ENCODE results near the gene SPACA1.
"Not testable (repeated sequence)": the region's sequence is repeated elsewhere in the genome, so short reads cannot be mapped to it uniquely, and the experiment has no call there.

SPACA1 gene, protein sequence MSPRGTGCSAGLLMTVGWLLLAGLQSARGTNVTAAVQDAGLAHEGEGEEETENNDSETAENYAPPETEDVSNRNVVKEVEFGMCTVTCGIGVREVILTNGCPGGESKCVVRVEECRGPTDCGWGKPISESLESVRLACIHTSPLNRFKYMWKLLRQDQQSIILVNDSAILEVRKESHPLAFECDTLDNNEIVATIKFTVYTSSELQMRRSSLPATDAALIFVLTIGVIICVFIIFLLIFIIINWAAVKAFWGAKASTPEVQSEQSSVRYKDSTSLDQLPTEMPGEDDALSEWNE

DNA sequence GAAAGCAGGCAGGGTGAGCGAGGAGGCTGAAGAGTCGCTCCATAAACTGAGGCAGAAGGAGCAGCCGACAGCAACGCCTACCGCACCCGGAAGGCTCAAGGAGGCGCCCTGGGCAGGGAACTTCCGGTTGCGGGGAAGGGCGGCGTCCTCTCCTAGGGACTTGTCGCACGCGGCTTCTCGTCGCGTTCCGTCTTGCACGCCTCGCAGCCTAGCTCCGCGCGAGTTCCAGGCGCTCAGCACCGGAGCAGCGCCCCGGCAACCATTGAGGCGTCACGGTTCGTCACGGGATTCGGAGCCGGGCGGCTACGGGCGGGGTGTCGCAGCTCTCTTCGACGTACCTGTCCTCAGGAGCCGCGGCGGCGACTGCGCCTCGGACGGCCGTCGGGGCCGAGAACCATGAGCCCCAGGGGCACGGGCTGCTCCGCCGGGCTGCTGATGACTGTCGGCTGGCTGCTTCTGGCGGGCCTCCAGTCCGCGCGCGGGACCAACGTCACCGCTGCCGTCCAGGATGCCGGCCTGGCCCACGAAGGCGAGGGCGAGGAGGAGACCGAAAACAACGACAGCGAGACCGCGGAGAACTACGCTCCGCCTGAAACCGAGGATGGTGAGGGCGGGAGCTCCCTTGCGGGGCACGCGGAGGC lies at the start of gene SPACA1:
Gene SPACA1, plus strand, starts transcription at position 332 of the 641 bp plus-strand sequence. Its CDS starts 65 bp downstream, at position 397.
- no peak for DNase-seq

DNA sequence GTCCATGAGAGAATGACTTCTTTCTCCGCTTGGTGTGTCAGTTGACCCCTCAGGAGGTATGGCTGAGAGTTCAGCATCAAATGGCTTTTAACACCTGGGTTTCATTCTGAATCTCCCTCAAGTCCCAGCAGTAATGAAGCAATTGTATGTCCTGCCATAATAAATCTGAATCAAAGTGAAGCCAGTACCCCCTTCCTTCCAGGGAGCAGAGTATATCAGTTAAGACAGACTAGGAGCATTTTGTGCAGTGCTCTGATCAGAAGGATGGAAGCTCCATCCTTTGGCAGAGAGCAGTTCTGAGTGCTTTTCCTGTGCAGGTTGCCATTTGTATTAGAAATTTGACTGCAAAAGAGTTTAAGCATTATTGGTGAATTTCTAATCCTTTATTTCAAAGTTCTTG lies 46.9 kb upstream of the SPACA1 start:
- DNase-seq = no peak

DNA sequence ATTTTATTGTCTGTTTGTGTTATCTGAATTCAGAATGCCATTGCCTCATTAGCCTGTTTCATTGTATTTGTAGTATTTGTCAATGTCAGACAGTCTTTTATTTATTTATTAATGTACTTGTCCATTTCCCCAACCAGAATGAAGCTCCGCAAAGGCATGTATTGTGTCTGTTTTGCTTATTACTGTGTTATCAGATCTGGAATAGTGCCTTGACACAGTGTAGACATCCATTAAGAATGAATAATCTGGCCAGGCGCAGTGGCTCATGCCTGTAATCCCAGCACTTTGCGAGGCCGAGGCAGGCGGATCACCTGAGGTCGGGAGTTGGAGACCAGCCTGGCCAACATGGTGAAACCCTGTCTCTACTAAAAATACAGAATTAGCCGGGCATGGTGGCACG lies 46.4 kb upstream of the SPACA1 start:
- DNase-seq = not testable (repeated sequence)

DNA sequence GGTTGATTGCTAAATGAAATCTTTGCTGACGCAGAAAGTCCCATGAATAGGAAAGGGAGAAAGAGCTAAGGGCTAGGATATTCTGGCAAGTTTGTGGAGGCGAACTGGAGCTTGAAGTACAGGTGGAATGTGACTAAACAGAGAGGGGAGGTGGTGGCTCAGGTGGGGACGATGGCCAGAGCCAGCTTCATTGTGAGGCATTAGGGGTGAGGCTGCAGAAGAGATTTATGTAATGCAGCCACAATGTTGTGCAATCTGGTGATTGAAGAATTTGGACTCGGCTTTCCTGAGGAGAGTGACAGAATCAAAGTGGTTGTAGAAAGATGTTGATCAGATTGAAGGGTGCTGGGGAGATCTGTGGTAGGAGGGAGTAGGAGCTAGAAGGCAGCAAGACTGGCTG lies 42.9 kb upstream of the SPACA1 start:
- DNase-seq = no peak

DNA sequence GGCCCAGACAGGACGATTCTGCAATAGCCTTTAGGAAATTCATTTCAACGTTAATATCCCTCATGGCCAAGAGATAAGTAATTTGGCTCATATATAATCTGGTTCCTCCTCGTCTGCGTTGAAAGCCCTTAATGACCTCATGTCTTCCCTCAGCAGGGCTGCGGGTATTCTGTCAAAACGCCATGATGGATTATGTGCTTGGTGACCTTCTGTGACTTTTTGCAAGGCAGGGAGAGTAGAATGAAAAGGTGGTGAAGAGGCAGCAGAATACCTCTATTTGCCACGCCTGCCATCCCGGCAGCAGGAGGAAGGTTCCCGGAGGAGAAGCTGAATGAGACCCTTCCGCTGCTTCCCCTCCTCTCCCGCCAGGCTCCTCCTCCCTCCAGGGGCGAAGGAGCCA lies 41.1 kb upstream of the SPACA1 start:
- DNase-seq = no peak

DNA sequence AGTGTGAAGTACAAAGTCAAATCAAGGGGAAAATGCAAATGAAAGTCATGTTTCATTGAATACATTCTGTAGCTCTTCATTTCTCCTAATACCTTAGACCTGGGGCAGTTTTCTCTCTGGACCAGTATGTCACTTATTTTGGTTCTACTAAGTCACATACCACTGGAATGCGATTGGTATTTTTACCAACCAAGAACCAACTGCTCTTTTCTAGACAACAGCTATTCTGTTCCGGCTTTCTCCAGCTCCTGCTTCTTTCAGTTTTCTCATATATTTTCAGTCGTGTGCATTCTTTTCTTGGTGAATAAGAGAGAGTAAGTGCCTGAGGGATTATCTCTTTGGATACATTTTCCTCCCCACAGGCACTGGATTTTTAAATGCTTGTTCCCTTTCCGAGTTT lies 39.2 kb upstream of the SPACA1 start:
- no peak for DNase-seq

DNA sequence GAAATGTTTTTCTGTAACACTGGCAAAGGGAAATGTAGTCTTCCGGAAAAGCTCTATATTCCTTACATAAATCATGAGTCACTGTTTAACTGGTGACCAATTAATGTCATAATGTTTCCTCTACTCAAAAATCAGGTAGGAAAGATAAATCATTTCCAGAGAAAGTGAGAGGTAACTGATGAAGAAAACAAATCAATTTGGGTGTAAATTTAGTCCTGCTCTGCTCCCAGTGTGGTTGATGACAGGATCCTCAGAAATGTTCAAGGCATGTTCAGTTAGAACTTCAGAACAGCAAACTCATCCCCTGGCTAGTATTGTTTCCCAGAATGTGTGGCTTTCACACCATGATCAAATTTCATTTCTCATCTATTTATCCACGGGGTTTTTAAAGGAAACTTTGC lies 38.8 kb upstream of the SPACA1 start:
- no peak for DNase-seq

DNA sequence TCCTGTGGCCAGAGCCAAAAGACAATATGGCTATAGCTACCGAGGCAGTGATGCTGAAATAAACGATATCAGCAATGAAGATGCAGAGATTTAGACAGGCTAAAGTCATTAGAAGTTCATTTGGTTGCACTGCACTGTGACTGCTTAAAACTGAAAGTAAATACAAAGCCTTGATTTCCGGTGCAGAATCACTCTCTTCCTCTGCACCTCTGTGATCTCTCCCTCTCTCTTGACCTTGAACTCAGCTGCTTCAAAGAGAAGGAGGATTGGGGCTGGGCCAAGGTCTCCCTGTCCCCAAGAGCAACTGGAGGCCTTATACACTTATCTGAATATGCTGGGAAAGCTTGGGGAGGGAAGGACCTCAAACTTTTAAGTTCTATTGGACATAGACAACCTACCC lies 34.6 kb upstream of the SPACA1 start:
- DNase-seq = peak; percentile 22

DNA sequence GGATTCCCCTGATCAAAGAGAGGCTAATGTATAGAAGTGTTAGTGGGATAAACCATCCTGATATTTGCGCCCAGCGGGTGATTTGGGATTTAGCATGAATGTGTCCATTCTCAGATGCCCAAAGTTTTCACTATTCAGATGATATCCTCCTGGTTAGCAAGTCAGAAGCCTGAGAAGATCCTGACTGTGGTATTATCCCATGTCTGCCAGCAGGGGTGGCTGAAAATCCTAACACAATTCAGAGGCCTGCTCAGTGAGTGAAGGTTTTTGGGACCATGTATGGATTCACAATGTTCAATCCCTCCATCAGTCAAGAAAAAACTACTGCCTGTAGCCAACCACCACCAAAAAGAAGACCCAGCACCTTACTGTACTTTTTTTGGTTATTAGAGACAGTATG lies 34.1 kb upstream of the SPACA1 start:
- DNase-seq = no peak

DNA sequence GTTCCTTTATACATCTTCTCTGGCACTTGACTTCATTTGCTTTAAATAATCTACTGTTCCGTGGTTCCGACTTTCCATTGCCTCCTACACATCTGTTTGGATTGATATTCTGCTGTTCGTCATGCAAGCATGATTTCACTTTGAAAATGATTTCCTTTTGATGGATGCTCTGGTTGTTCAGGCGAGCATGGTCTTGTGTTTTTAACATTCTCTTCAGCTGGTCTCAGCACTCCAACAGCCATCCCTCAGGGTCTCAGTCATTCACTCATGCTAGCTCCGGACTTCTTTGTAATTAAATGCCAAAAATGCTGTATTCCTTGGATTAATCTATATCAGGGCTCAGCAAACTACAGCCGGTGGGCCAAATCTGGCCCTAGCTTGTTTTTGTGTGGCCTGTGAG lies 27.2 kb upstream of the SPACA1 start:
- no peak for DNase-seq

DNA sequence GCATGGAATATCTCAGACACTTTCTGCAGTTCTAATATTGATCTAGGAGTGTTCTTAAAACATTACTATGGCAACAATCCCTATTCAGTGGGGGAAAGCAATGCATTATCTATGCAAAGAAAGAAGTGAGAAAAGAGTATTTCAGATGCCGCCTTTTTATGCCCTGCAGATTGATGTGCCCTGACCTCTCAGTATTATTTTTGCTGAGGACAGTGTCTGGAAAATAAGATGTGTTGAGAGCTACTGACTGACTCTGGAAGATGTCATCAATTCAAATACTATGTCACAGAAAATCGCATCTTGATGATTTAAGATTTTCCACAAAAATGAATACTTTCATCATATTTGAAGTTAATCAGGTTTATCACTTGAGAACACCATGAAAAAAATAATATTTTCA lies 22.9 kb upstream of the SPACA1 start:
- no peak for DNase-seq

DNA sequence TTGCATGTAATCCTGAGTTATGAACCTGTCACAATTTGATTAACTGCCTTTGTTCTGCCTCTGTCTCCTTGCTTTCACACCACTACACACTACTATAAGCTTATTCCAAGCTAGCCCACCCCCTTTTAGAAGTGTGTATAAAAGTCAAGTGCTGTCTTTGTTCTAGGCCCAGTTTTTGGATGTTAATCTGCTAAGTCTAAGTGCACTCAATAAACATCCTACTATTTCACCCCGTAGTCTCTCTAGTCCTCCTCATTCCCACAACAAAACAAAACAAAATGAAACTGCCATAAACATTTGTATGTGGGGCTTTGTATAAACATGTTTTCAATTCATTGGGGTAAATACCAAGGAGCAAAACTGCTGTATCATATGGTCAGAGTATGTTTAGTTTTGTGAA lies 16.1 kb upstream of the SPACA1 start:
- DNase-seq = no peak

DNA sequence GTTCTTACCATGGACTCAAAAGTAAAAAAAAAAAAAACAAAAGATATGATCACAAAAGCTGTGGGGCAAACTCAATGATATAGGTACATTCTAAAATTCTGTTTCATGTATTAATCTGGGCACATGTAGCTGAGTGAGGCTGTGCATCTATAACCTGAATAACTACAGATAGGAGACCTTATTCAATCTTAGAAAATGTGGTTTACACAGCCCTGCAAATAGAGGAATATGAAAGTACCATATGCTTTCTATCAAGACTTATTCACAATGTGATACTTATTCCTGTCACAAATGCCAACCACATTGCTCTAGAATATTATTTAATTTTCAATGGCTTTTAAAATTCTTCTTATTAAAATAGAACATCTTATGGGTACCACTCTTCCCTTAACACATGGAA lies 3.1 kb upstream of the SPACA1 start:
- DNase-seq = no peak

DNA sequence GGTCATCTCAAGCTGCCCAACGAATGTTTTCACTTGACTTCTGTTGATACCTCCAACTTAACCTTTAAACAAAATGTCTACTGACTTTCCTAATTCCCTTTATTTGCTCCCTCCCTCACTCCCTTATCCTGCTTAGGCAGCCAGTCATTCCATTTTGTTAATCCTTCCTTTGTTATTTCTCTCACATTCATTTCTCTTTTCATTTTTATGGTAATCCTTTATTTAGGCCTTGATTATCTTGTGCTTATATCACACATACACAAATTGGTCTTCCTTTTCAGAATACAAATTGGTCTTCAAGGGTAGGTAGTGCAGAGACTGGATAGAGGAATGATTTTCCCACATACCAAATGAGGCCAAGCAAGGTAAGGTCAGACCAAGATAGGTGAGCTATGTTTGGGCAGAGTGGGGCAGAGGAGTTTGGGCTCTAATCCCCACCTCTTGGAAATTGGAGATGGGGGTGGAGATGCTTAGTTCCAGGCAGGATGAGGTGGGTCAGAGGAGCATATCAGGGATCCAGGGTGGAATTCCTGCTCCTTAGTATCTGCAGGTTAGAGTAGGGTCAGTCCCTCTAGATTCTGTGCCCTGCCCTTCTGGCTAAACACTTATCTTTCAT lies 2.0 kb upstream of the SPACA1 start:
- DNase-seq = no peak

DNA sequence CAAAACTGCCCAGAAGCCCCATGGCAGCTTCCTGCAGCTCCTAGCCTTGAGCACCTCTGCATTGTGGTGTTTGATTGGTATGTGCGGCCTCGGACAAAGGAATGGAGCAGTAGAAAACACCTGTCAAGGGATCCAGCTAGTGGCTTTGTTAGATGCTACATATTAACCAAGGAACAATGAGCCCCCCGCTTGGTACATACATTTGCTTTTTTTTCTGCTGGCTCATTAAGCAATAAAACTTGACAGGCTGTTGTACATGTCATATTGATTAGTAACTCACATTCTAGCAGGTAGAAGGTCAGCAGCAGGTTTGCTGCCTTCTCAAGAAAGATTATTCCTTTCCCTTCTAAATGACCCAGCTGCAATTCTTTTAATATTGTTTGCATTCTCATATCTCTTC lies 937 bp downstream of the SPACA1 start:
- DNase-seq = no peak

DNA sequence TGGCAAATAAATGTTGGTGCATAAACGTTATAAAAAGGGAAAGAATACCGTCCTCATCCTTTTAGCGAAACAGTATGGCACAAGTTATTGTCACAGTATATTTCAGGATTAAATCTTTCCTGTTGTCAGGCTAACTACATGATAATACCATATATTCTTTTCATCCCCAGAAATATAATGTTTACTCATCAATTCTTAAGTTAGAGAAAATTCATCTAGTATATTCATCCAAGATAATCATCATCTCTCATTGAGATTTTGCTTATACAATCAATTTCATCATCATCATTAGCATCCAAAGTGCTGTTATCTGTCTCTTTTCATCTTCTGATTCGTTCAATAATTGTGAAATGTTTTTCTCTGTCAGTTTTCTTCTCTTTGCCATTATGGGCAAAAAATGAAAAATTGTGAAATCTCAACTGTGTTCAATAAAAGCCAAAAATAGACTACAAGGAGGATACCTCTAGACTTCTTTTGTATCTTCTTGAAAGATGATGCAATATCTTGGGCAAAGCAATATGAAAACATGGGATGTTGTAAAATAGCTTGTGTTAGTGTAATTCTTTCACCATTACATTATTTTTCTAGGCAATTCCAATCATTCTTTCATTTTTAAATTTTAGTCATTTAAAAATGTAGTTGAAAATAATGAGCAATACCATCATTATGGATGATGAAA lies 2.6 kb downstream of the SPACA1 start:
- no peak for DNase-seq

DNA sequence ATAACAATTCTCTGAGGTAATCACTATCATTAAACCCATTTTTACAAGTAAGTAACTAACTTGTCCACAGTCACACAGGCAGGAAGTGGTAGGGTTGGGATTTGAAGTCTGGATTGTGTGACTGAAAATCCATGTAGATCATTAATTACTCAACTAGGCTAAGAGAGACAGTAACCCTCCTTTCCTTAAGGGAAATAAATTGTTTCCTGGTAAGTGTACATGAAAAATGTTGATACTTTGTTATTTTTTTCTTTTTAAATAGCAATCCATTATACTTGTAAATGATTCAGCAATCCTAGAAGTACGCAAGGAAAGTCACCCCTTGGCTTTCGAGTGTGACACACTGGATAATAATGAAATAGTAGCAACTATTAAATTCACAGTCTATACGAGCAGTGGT lies 11.6 kb downstream of the SPACA1 start:
- DNase-seq = no peak

DNA sequence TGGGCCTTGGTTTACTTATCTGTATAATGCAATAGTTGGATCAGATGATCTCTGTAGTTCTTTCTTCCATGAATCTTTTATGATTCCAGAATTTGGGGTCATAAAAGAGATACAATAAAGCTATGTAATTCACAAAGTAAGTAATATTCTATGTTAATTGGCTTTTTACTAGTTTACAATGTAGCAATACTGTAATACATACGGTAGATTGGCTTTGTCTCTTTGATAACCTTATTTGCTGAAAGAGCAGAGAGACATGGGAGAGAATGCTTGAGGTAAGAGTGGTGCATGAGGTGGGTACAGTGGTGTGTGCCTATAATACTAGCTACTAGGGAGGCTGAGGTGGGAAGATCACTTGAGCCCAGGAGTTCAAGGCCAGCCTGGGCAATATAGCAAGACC lies 14.7 kb downstream of the SPACA1 start:
- DNase-seq = no peak

DNA sequence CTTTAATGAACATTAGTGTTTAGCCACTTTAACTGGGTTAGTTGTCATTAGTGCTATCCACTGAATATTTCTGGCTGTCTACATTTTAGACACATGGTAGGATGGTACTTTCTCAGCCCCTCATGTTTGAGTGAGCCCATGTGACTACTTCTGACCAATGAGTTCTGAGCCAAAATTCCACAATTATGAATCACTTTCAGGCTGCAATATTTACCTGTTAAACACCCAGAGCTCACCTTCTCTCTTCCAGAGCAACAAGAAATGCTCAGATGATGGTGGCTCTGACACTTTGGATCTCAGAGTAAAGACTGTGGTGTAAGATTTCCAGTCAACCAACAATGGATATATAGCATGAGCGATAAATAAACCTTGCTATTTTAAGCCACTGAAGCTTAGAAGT lies 24.8 kb downstream of the SPACA1 start:
- DNase-seq = no peak

DNA sequence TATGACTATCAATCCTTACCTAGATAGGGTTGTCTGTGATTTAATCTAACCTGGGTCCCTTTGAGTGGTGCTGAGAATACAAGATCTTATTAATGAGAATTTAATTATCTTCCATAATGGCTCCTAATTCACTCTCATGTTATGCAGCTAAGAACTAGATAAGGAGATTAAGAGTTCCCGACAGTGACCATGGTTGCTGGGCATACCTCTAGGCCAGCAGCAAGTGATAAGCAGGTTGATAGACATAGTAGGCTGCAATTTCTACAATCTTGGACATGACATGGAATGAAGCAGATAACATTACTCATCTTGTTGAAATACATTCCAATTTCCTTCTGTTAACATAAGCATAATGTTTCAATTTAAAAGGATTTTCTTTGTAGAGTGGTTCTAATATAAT lies 27.1 kb downstream of the SPACA1 start:
- DNase-seq = no peak

DNA sequence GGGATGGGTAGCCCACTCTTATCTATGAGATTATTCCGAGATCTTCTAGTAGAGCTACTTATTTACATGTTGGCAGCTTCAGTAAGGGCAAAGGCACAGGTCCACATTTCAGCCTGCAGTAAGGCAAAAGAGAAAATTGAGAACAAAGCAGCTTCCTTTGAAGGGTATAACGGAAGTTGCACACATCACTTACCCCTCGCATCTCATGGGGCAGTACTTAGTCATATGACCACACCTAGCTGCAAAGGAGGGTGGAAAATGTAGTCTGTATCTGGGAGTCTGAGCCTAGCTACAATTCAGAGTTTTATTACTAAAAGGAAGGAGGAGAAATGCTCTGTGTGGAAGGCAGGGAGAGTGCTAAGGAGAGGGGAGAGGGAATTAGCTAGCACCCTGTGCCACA lies 29.7 kb downstream of the SPACA1 start:
- DNase-seq = no peak

DNA sequence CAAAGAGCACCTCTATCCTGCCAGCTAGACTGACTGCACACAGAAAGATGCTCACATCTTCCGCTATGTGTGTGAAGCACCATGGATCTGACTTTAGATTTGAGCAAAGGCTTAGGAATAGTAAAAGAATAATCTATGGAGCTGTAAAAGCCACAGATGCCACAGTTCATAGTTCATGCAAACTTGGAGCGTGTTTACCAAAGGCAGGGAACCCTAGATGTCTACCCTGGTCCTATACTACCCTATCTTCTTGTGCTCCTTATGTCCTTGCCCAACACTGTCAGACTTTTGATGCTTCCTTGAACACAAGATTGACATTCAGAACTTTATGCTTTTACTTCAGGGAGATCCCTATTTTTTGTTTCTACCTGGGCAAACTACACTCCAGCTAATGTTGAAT lies 39.2 kb downstream of the SPACA1 start:
- DNase-seq = no peak

DNA sequence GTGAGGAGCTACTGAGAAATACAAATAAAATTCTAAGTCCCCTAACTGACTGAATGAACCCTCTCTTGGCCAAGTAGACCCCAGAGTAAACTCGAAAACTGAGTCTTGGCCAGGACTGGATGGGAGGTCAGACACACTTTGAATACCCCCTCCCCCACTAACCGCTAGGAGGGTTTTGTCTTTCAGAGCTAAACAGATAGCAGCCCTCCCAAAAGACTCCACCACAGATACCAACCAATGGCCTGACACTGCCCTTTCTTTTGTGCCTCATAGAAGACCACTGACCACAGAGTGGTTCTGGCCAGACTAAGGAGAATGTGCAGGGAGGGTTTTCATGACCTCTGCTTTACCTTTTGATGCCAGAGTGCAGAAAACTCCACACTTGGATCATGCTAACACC lies 42.1 kb downstream of the SPACA1 start:
- no peak for DNase-seq

DNA sequence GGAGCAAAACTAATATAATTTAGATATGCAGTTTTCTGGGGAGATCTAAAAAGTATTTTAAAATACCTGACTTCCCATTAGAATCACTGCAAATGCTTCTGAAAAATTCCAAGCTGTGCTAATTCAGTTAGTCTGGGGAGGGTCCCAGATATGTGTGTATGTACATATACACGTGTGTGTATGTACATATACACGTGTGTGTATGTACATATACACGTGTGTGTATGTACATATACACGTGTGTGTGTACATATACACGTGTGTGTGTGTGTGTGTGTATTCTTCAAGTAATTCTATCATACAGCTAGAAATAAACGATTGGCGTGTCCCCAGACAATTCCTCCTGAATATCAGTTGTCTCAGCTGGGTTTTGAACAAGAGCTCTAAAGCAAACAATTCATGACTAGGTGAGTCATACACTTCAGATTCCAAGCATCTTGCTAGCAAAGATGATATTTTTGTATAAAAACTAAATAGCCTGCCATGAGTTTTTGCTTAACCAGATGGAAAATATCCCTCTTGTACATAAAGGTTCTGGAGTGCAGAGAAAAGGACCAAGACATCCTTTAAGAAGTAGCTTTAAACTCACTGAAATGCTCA lies 58.2 kb downstream of the SPACA1 start:
- DNase-seq = no peak

All from RPMI8226 (cell line).